UCSD-AML1 (cell line): ENCODE results near the gene GCN1.

Experiments
- DNase-seq: peaks from one replicate; lab custom pipeline; 2025; ENCODE audit not compliant: unreplicated experiment; lab: John Stamatoyannopoulos, UW

GCN1 gene

GRCh38 chr12:120121343-120121742, 73.2 kb downstream of the GCN1 start:
- DNase-seq: no peak

GRCh38 chr12:120119271-120119973, 75.1 kb downstream of the GCN1 start:
- DNase-seq: no peak

GRCh38 chr12:120118321-120119061, 76.0 kb downstream of the GCN1 start:
- no peak for DNase-seq

GRCh38 chr12:120117961-120118320, 76.6 kb downstream of the GCN1 start:
- no peak for DNase-seq

GRCh38 chr12:120116792-120117651, 77.5 kb downstream of the GCN1 start:
- DNase-seq: peak; percentile 98

GRCh38 chr12:120116441-120116791, 78.1 kb downstream of the GCN1 start, which contains the start of gene RAB35:
TSS of gene RAB35 (minus strand) at chr12:120116753. CDS start at chr12:120116650, 103 bp downstream.
- DNase-seq: no peak

GRCh38 chr12:120115692-120116440, 78.6 kb downstream of the GCN1 start:
- peak; percentile 44 for DNase-seq

GRCh38 chr12:120115066-120115465, 79.4 kb downstream of the GCN1 start:
- DNase-seq: no peak

- DNase-seq: peak; percentile 81
Measured at GRCh38 chr12:120110550-120111501, 83.7 kb downstream of the GCN1 start.

- no peak for DNase-seq
Measured at GRCh38 chr12:120109570-120110267, 84.8 kb downstream of the GCN1 start.

GRCh38 chr12:120106151-120106550, 88.4 kb downstream of the GCN1 start:
- no peak for DNase-seq

GRCh38 chr12:120103371-120103770, 91.1 kb downstream of the GCN1 start:
- DNase-seq: no peak

GRCh38 chr12:120103044-120103338, 91.5 kb downstream of the GCN1 start:
- no peak for DNase-seq

- peak; percentile 42 for DNase-seq
Measured at GRCh38 chr12:120102189-120103043, 92.1 kb downstream of the GCN1 start.

GRCh38 chr12:120101617-120102016, 92.9 kb downstream of the GCN1 start:
- no peak for DNase-seq

GRCh38 chr12:120101182-120101581, 93.3 kb downstream of the GCN1 start:
- DNase-seq: peak; percentile 19

GRCh38 chr12:120100630-120101029, 93.9 kb downstream of the GCN1 start:
- DNase-seq: no peak

GRCh38 chr12:120099738-120100137, 94.8 kb downstream of the GCN1 start:
- DNase-seq: no peak
